GM21723 (cell line): ENCODE results near the gene CTSD.

Experiments
- ATAC-seq: cut with Tn5 transposase; IDR thresholded peaks from one replicate; pipeline ENCODE4 v1.9.1; 2021; ENCODE audit warnings: mild to moderate bottlenecking, moderate library complexity; ENCODE audit not compliant: unreplicated experiment

CTSD gene

DNA sequence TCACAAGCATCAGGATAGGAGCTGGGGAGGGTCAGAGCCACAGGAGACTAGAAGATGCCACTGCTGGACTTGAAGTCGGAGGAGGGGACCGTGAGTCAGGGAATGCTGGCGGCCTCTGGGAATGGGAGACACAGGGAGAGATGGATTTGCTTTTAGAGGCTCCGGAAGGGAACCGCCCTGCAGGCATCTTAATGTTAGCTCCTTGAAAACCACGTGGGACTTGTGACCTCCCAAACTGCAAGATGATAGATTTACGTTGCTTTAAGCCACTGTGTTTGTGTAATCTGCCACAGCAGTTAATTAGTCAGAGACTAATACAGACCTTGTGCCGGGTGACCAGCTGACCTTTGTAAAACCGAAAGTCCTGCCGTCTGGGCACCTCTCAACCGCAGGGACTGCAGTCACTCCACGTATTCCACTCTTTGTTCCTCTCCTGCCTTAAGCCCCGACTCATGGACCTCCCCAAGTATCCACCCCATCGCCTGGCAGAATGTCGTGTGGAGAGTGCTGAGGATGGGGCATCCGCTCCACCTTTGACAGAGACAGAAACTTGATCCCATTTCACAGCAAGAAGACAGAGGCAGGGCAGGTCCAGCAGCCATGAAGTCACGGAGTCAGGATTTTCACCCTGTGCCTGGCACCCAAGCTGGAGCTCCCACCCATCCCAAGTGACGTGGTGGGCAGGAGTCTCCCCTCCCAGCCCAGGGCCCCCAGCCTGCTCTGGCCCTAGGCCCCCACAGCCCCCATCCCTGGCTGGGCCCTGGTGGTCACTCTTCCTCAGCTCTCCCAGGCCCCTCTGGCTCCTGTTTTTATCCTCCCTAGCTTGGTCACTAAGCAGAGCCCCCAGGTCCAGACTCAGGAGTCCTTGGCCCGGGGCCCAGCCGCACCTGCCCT is 19.4 kb upstream of the CTSD start:
- ATAC-seq = no peak

DNA sequence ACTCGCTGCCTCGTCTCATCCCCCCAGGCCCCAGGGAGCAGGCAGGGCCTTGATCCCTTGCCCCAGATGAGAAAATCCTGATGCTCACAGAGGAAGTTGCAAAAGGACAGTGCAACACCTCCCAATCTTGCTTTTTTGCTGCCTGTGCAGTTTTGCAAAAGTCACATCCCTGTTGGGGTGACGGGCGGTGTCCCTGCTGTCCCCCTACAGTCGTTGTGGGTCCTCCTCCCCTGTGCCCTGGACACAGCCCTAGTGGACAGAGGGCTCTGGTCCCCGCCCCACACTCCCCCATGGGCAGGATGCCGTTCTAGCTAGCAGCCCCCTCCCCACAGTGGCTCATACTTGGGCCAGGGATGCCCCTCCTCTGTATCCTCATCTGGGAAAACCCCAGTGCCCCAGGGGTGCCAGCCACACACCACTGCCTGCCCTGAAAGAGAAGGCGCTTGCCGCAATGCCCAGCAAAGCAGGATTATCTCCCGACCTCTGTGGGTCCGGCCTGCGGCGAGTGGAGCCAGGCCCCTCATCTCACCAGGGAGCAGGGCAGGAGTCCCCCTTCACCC is 18.4 kb upstream of the CTSD start:
- ATAC-seq = no peak

DNA sequence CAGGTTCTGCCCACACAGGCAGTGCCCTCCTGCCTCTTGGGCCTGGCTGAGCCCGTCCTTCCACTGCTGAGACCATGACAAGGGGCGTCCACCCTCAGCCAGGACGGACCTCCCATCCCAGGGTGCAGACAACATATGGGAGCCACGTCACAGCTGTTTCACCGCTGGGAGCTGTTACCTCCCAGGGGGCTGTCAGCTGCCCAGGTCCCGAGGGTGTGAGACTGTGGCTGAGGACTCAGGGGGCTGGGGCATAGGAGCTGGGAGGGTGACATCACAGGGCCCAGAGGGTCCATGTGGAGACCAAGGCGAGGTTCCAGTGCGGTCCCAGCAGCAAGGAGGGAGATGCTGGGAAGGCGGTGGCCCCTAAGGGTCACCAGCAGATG is 17.9 kb upstream of the CTSD start:
- ATAC-seq = no peak

DNA sequence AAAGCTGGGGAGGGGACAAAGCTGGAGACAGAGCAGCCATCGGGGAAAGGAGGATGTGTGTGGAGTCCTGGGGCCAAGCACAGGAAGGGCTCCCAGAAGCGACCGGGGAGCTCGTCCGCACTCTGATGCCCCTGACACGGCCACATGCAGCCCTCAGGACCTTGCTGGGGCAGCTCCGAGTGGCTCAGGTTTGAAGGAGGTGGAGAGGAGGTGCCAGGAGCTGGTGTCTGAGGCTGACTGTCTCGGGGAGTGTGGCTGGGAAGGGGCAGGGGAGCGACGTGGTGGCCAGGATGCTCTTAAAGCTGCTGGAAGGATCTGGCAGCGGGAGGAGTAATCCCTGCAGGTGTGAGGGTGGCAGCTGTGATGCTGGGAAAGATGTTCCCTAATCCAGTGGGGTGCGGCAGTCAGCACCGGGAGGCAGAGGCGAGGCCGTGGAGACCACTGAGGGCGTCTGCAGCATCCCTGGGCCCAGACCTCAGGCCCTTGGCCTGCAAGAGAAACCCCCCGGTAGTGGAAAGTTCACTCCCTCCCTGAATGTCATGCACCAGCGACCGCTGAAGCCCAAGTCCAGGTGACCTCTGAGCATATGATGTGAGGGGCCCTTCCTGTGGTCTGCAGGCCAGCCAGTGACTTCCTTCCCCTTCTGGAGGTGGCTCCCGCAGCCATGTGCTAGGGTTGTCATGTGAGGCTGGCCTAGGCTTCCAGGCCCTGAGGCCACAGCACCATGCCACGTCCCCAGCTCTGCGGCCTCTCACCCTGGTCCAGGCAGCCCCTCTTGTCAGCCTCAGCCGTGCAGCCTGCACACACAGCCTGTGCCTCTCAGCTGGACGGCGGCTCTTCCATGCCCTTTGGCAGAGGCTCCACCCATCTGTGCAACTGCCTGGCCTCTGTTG is 17.2 kb upstream of the CTSD start:
- ATAC-seq = no peak

DNA sequence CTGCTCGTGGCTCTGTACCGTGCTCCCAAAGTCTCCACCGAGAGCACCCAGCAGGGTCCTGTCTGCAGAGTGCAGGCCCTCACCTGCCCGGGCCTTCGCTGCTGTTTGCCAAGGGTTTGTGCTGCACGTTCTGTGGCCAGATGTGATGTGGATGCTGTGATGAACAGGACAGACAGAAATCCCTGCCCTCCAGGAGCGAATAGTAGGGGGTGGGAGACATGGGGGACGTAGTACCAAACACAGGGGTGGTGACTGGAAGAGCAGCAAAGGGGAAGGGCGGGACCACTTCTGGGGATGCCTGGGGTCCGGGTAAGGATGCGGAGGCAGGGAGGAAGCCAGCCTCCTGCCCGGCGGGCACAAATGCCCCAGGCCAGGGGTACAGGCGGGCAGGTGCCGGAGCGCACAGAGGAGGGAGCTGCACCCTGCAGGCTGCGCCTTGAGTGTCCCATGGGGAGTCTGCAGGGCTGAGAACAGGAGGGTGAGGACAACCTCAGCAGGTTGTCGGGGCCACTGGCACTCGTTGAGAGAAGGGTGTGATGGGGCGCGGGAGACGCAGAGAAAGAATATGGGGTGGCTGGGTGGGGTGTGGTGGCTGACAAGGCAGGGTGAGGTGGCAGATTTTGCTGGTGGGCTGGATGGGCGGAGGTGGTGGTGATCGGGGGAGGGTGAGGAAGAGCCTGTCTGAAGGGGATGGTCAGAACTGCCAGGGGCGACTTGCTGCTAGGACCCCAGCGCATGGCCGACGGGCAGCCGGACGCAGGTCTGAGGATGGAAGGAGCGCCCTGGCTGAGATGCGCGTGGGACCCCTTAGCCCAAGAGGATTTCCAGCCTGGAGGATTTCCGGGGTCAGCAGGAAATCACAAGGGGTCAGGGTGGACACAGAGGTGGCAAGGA is 16.3 kb upstream of the CTSD start:
- no peak for ATAC-seq

DNA sequence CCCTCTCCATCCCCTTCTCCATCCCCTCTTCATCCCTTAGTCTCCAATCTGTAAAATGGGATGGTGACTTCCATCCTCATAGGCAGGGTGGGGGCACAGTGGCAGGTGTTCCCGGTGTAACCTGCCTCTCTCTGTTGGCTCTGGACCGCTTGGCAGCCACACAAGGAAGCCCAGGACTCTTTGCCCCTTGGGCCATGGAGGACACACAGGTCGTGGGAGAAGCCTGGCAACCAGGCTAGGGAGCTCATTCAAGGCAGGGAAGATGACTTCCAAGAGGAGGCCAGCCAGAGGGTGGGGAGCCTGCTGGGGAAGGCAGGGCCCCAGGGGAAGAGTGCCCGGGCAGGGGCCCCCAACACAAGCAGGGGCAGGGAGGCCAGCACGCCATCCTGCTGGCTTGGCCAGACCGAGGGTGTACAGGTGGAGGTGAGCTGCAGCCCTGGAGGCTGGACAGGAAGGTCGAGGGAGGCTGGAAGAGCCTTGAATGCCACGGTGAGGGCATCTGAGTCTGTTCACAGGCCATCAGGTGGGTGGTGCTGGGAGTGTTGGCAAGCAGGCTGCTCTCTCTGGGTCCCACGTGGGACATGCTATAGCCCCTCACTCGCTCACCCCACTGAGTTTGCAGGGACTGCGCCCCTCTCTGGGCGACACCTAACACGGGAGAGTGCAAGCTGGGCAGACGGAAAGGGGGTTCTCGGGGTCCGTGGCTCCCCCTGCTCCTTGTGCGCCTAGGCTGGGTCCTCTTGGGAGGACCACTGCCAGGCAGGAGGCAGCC is 15.5 kb upstream of the CTSD start:
- ATAC-seq = no peak

DNA sequence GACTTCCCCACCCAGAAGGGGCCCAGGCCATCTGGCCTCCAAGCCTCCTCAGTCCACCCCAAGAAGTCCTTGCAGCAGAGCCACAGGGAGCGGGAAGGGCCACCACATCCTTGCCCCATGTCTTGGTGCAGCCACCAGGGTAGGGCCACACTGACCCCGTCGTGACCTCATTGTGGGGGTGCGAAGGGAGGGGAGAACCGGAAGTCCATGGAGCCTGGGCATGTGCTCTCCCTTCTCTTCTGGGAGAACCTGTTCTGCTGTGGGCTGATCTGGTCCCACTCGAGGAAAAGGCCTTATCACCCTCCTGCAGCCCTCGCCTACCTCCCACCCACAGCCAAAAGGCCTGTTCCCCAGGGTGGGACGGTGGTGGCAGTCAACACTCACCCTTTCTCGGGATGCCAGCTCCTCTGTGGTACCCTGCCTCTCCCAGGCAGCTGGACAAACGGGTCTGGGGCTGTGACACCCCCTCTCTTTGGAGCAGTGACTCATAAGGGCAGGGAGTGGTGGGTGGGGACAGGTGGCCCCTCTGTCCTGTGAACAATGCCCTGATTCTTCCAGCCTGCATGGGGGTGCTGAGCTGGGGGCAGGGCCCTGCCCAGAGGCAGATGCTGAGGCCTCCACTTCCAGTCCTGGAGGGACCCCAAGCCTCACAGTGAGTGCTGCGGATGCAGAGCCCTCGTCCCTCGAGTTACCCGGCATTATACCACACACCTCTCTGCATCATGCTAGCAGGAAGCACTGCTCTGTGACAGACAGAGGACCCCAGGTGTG is 14.6 kb upstream of the CTSD start:
- no peak for ATAC-seq

DNA sequence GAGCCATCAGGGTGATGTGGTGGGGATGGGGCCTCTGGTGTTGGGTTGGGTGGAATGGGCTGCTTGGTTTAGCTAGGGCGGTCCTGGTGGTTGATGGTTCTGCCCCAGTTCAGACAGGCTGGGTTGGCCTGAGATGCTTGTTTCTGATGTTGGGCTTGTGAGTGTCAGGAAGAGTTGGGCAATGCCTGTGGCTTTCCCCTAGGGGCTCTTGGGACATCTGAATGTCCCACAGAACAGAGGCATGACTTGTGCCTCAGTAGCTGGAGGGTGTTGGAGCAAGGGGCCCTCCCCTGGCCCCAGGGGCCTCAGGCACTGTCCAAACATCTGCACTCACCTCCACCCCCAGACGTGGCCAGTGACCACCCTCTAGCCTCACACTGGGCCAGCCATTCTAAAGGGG is 14.0 kb upstream of the CTSD start:
- no peak for ATAC-seq

DNA sequence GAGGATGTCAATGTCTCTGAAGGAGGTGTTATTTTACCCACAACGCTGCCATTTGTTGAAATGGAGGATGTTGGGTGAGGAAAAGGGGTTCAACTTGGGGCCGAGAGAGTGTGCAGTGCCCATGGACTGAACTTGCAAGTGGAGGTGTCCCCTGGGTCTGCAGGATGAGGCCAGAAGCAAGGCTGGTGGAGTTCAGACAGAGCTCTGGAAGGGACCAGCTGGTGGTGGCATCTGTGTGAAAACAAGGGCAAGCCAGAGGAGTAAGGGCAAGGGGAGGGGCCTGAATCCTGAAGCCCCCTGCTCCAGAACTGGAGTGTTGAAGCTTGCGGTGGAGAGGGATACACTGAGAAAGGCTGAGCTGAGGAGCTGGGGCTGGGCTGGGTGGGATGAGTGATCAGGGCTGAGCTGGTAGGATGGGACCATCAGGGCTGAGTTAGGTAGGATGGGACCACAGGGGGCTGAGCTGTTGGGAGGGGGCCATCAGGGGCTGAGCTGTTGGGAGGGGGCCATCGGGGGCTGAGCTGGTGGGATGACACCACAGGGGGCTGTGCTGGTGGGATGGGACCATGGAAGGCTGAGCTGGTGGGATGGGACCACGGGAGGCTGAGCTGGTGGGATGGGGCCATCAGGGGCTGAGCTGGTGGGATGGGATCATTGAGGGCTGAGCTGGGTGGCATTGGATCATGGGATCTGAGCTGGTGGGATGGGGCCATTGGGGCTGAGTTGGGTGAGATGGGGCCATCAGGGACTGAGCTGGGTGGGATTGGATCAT is 13.4 kb upstream of the CTSD start:
- ATAC-seq = no peak

DNA sequence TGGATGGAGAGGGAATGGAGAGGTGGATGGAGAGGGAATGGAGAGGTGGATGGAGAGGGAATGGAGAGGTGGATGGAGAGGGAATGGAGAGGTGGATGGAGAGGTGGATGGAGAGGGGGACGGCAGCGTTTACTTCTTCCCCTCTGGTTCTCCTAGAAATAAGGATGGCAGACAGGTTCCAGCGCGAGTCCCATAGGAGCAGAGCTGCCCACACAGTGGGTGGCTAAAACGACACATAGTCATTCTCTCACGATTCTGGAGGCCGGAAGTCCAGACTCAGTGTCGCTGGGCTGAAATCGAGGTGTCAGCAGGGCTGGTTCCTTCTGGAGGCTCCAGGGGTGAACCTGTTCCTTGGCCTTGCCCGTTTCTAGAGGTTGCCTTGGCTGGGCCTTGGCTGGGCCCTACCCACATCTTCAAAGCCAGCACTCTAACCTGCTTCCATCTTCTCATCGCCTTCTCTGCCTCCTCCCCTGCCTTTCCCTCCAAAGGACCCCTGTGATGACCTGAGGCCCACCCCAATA is 12.7 kb upstream of the CTSD start:
- ATAC-seq = no peak

DNA sequence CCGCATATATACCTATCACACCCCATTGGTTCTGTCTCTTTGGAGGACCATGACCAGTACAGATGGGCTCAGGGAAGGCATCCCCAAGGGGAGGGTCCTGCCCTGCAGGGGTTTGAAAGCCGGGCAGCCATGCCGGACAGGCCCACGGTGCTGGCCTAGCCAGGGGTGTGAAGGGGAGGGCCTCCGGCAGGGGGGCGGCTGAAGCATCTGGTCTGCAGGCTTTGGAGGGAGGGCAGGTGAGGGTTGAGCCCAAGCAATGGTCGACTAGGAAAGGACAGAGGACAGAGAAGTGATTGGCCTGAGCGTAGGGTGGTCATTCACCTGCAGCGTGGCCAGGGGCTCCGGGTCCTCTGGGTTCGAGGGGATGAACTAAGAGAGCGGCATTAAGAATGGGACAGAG is 11.2 kb upstream of the CTSD start:
- no peak for ATAC-seq

DNA sequence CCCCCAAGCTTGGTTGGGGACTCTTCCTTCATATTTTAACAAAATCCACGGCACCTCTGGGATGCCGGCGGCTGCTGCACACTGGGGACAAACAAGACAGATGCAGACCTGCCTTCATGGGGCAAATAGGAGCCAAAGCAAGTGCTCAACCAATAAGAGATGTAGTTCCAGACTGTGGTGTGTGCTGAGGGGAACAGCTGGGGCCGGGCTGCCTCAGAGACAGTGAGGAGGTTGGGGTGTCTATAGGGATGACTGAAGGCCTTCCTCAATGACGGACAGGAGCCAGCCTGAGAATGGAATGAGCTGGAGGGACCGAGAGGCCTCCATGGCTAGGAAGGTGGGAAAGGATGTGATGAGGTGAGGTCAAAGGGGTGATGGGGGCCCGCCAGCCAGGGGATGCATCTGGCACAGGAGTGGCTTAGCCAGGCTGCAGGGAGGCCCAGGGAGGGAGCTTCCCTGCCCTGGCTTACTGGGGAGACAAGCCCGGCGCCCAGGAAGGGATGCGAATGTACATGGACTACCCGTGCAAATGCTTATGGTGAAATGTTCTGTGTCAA is 10.3 kb upstream of the CTSD start:
- no peak for ATAC-seq

DNA sequence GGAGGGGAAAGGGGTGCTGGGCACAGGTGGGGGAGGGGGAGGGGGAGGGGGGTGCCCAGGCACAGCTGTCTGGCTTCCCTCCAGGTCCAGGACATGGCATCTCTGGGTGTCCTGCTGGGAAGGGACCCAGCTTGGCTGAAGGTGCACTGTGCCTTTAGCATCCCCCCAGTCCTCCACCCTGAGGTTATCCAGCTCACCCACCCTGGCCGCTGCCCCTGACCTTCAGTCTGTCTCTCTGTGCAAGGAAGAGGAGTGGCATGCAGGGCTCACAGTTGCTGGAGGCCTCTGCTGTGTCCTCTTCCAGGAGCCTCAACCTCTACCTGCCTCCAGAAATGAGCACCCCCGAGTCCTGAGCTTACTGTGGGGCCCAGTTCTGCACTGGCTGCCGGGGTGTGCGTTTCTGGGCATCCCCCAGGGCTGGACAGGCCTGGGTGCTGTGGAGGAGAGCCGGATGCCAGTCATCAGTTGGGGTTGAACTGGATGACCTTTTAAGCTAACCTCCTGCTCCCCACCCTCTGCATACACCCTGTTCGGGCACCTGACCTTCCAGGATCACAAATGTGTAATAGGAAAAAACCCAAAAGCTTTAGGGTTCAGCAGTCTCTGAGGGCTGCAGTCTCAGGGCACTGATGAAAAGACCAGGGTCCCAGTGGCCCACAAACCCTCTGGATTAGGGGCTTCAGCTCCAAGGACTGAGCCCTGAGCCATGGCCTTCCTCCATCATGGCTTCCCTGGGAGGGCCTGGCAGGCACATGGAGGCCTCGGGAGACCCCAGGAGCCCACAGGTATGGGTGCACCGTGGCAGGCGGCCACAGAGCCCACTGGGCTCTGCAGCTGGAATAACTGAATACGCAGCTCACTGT is 9.6 kb upstream of the CTSD start:
- ATAC-seq = no peak

DNA sequence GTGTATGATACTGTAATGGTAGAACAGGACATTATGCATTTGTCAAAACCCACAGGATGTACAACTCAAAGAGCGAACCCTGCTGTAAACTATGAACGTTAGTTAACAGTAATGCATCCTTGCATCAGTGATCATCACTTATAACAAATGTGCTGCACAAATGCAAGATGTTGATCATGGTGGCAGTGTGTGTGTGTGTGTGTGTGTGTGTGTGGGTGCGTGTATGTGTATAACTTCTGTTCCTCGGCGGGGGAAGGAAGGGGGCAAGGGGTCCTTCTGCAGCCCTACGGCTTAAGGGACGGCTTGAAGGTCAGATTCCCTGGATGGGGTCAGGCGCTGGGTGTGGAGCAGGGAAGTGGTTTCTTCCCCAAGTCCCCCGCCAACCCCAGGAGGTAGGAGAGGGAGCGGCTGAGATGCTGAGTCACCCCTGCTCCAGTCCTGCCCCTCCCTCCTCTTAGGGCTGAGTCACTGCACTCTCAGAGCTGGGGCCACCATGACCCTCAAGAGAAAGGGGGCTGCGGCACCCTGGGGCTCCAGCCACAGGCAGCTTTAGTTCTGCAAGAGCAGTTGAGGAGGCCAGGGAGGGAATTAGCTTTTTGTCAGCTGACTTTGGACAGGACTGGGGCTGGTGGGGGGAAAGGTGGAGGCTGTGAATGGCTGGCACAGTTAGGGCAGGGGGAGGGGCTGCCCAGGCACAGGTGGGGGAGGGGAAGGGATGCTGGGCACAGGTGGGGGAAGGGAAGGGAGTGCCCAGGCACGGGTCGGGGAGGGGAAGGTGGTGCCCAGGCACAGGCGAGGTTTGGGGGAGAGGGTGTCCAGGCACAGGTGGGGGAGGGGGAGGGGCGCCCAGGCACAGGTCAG is 8.8 kb upstream of the CTSD start:
- no peak for ATAC-seq

DNA sequence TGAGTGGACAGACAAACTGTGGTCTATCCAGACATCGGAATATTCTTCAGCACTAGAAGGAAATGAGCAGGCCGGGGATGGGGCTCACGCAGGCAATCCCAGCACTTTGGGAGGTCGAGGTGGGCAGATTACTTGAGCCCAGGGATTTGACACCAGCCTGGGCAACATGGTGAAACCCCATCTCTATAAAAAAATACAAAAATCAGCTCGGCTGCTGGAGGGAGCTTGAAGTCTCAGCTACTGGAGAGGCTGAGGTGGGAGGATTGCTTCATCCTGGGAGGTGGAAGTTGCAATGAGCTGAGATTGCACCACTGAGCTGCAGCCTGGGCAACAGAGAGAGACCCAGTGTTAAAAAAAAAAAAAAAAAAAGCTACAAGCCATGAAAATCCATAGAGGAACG is 8.0 kb upstream of the CTSD start:
- no peak for ATAC-seq

DNA sequence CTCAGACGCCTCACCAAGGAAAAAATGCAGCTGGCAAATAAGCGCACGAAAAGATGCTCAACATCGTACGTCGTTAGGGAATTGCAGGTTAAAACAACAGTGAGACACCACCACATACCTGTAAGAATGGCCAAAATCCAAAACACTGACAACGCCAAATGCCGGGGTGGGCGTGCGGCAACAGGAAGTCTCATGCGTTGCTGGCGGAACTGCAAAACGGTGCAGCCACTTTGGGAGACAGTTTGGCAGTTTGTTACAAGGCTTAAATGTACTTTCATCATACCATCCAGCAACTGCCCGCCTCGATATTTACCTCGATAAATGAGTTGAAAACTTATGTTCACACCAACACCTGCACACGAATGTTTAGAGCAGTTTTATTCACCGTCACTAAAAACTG is 7.5 kb upstream of the CTSD start:
- ATAC-seq = no peak
